GM12878 (cell line): ENCODE data around the gene LST1. TPM values are rescaled to one million over a fixed set of nuclear protein-coding genes. Genes with fewer than 3 reads are reported as not detected.

Experiments used
- ATAC-seq: fragments of 200-7000 bp; cut with Tn5 transposase; 3 replicates; pipeline ENCODE4 v1.9.1; 2020; ENCODE audit warnings: mild to moderate bottlenecking, moderate library complexity
- BruUV-seq: library from RNA; stranded (reverse); fragments of 400-500 nt; replicated peaks from 2 replicates; lab custom pipeline; 2021; lab: Mats Ljungman, UMichigan
- CTCF ChIA-PET: fragments of 300-600 bp; sonication (Branson Sonifier 250); formaldehyde crosslinking; extraction: SDS; loops from one replicate; lab custom pipeline; 2021; ENCODE audit warnings: inconsistent platforms; lab: Yijun Ruan, JAX
- POLR2A ChIA-PET: fragments of 350-600 bp; formaldehyde crosslinking; extraction: SDS; loops from one replicate; lab custom pipeline; 2021; ENCODE audit warnings: inconsistent platforms; lab: Charles Lee
- RAD21 ChIA-PET: fragments of 300-600 bp; sonication (Branson Sonifier 250); formaldehyde crosslinking; loops from one replicate; lab custom pipeline; 2023; ENCODE audit warnings: antibody characterized with exemption; ENCODE audit not compliant: unreplicated experiment; lab: Charles Lee
- SMC1A ChIA-PET: fragments of 300-600 bp; sonication (Branson Sonifier 250); formaldehyde crosslinking; loops from one replicate; lab custom pipeline; 2023; ENCODE audit not compliant: unreplicated experiment, uncharacterized antibody; lab: Charles Lee
- DNase-seq: peaks from one replicate; pipeline ENCODE4 v3.0.0-alpha.2; 2011; ENCODE audit warnings: low read depth, low spot score
- FAIRE-seq: peaks from 3 replicates; lab custom pipeline; 2011; peaks lifted over from hg19 to GRCh38; lab: Jason Lieb, UNC
- H2AFZ ChIP-seq: 2 replicates; pipeline ENCODE4 v1.6.0; 2011; ENCODE audit warnings: low read depth, low read length, control low read depth; ENCODE audit not compliant: control insufficient read depth
- H3K27ac ChIP-seq: 2 replicates; pipeline ENCODE4 v1.5.1; 2011; ENCODE audit warnings: control low read depth; ENCODE audit not compliant: control insufficient read depth, insufficient read depth
- H3K27me3 ChIP-seq, 2 experiments: replicated peaks in 1 of 2; 2 replicates each; pipeline versions ENCODE4 v1.6.0 to v1.6.1; 2011; ENCODE audit warnings: low read length in 1 of 2; ENCODE audit not compliant: control insufficient read depth in 2 of 2, insufficient read depth in 2 of 2
- H3K36me3 ChIP-seq, 2 experiments: 2 replicates each; pipeline ENCODE4 v1.5.1; 2011; ENCODE audit warnings: low read length in 1 of 2; ENCODE audit not compliant: control insufficient read depth in 2 of 2, insufficient read depth in 2 of 2
- H3K4me1 ChIP-seq: 2 replicates; pipeline ENCODE4 v1.6.1; 2011; ENCODE audit warnings: mild to moderate bottlenecking, low read length, moderate library complexity, mixed read lengths; ENCODE audit not compliant: control insufficient read depth, insufficient read depth
- H3K4me2 ChIP-seq: 2 replicates; pipeline ENCODE4 v1.6.0; 2011; ENCODE audit warnings: control low read depth; ENCODE audit not compliant: control insufficient read depth, insufficient read depth
- H3K4me3 ChIP-seq: fragments of 200-600 bp; sonication (generic); 2 replicates; pipeline ENCODE4 v1.5.1; 2016
- H3K79me2 ChIP-seq: 2 replicates; pipeline ENCODE4 v1.6.0; 2011; ENCODE audit warnings: low read length; ENCODE audit not compliant: control insufficient read depth, insufficient read depth
- H3K9ac ChIP-seq: 2 replicates; pipeline ENCODE4 v1.8.0; 2011; ENCODE audit warnings: low read length, control low read depth, mixed read lengths; ENCODE audit not compliant: control insufficient read depth, insufficient read depth
- H3K9me3 ChIP-seq: replicated peaks from 3 replicates; pipeline ENCODE4 v1.5.1; 2011; ENCODE audit warnings: mild to moderate bottlenecking, low read length; ENCODE audit not compliant: control insufficient read depth, insufficient read depth
- H4K20me1 ChIP-seq: 2 replicates; pipeline ENCODE4 v1.6.0; 2011; ENCODE audit not compliant: control insufficient read depth, insufficient read depth
- CBX5 ChIP-seq: sonication (generic); IDR thresholded peaks from 2 replicates; pipeline ENCODE4 v1.6.1; 2016; ENCODE audit warnings: low read depth, moderate library complexity, mild to moderate bottlenecking, inconsistent platforms
- ESRRA ChIP-seq: IDR thresholded peaks from 2 replicates; pipeline ENCODE4 v1.6.1; 2012; ENCODE audit warnings: mild to moderate bottlenecking, low read length, improper control_type of control experiment
- HDAC6 ChIP-seq: fragments of 200-600 bp; sonication (generic); IDR thresholded peaks from one replicate; pipeline ENCODE4 v1.8.0; 2017; ENCODE audit warnings: antibody characterized with exemption; ENCODE audit not compliant: unreplicated experiment
- KAT2A ChIP-seq: conservative IDR thresholded peaks from 2 replicates; pipeline ENCODE4 v1.6.1; 2011; ENCODE audit warnings: low read depth, low read length; ENCODE audit not compliant: control insufficient read depth
- NFIC ChIP-seq: IDR thresholded peaks from 2 replicates; pipeline ENCODE4 v1.6.1; 2012; ENCODE audit warnings: low read depth, mild to moderate bottlenecking, inconsistent platforms, low read length, moderate library complexity
- NR2C1 ChIP-seq: fragments of 450-650 bp; IDR thresholded peaks from 2 replicates; pipeline ENCODE4 v1.6.1; 2017; ENCODE audit warnings: antibody characterized with exemption, mild to moderate bottlenecking, moderate library complexity
- PML ChIP-seq: IDR thresholded peaks from 2 replicates; pipeline ENCODE4 v1.6.1; 2012; ENCODE audit warnings: low read length, inconsistent platforms
- RB1 ChIP-seq: fragments of 450-650 bp; formaldehyde crosslinking; IDR thresholded peaks from 2 replicates; pipeline ENCODE4 v1.6.1; 2017; ENCODE audit warnings: mild to moderate bottlenecking, borderline replicate concordance
- RELA ChIP-seq: fragments of 450-650 bp; IDR thresholded peaks from 2 replicates; pipeline ENCODE4 v1.8.0; 2014; ENCODE audit warnings: borderline replicate concordance; ENCODE audit not compliant: partially characterized antibody
- RUNX3 ChIP-seq: IDR thresholded peaks from 2 replicates; pipeline ENCODE4 v1.6.1; 2012; ENCODE audit warnings: low read length, inconsistent platforms
- SIN3A ChIP-seq: IDR thresholded peaks from 2 replicates; pipeline ENCODE4 v1.6.1; 2012; ENCODE audit warnings: low read depth, low read length, improper control_type of control experiment
- SRF ChIP-seq, 2 experiments: IDR thresholded peaks; 2 replicates each; pipeline ENCODE4 v1.6.1; 2011; ENCODE audit warnings: low read depth in 2 of 2, low read length in 2 of 2, mild to moderate bottlenecking in 1 of 2, moderate library complexity in 1 of 2
- ZNF24 ChIP-seq: fragments of 450-650 bp; IDR thresholded peaks from 2 replicates; pipeline ENCODE4 v1.6.1; 2017; ENCODE audit warnings: antibody characterized with exemption, mild to moderate bottlenecking
- WGBS: methylation state at CpG from one replicate; pipeline ENCODE4 v1.1.6; 2016; ENCODE audit warnings: low lambda C conversion rate; ENCODE audit not compliant: insufficient replicate concordance, insufficient coverage; ENCODE audit errors: missing lambda C conversion rate; 5-methylcytosine and 5-hydroxymethylcytosine counted together
- in situ Hi-C: fragments of 300-500 bp; cut with MboI; formaldehyde crosslinking; loops from 9 replicates; pipeline ENCODE4 v1.14.3; 2018; ENCODE audit warnings: mixed read lengths
- intact Hi-C: fragments of 100-400 bp; cut with micrococcal nuclease; formaldehyde crosslinking; loops from one replicate; pipeline ENCODE4 v1.14.2; 2022; ENCODE audit not compliant: unreplicated experiment
- polyA plus RNA-seq, 11 experiments: library from polyadenylated mRNA; depleted of rRNA in 4 of 11; unstranded in 6 of 11; stranded (reverse) in 5 of 11; fragments of >200 nt; fragmentation: Nextera tagmentation in 4 of 11; fragmentation: Illumina TruSeq in 1 of 11; extraction: Ambion mirVana in 4 of 11; extraction: Trizol in 1 of 11; gene quantifications; 1 replicate in 1 of 11; 2 replicates in 10 of 11; pipeline versions ENCODE4 v1.2.1 to v1.2.3, GENCODE V29; 2011 to 2016; ENCODE audit warnings: inconsistent platforms in 2 of 11, missing spikeins in 2 of 11, low read depth in 1 of 11
- total RNA-seq, 4 experiments: library from RNA; depleted of rRNA in 3 of 4; stranded (reverse); fragments of >200 nt in 3 of 4; fragmentation: Illumina TruSeq in 1 of 4; extraction: Trizol in 1 of 4; gene quantifications; 2 replicates each; pipeline versions ENCODE4 v1.2.1 to v1.2.3, GENCODE V29; 2013 to 2021
- TF ChIP-seq, protein P1 (sequence below): IDR thresholded peaks from 2 replicates; pipeline ENCODE4 v1.6.1; 2012; ENCODE audit warnings: improper control_type of control experiment, low read depth, low read length; ENCODE audit not compliant: insufficient replicate concordance
- TF ChIP-seq, protein P2 (sequence below): fragments of 450-650 bp; IDR thresholded peaks from 2 replicates; pipeline ENCODE4 v1.6.1; 2016; ENCODE audit warnings: mild to moderate bottlenecking

LST1 gene
- total and polyA plus RNA-seq, 10 of the 15 experiments (the other 5 are each of a cell fraction or from before 2014, with no cell fraction given): 4.1 to 35.5 (median 16.4) TPM

DNA sequence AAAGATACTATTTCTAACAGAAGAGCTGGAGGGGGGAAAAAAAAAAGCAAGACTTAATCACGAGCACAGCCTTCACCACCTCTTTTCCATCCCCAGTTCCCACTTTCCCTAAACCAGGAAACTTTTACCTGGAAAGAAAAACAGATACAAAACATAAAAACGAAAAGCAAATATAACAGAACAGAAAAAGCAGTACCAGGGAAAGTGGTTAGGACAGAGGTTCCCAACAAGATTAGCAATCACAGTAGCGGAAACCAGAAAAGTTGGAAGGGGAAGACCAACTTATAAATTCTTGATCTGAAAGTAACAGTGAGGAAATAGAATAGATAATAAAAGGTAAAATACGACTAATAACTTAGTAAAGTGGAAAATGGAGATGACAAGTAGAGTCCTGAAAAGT is 45.4 kb upstream of the LST1 start:
- Histone ChIP-seq H3K36me3 (peaks cover 21 to 33% of the 10 kb centered on the region in 2 experiments), H2AFZ (no peak overlapping the region), H3K79me2 (peaks cover 74% of the 10 kb centered on the region), H3K4me3 (peak overlapping the region; percentile 94), H3K4me1 (no peaks in the 10 kb centered on the region), H3K27me3 (no peaks in the 10 kb centered on the region), H3K4me2 (peak overlapping the region; percentile 85), H4K20me1 (peaks cover 9% of the 10 kb centered on the region), H3K27ac (peak overlapping the region; percentile 97), H3K9ac (peak overlapping the region; percentile 99), H3K9me3 (no peaks in the 10 kb centered on the region)
- BruUV-seq: no TSS peak
- CTCF ChIA-PET: interaction anchor here (0.9 to 34.8 kb wide), 5 partner anchors 9 to 289 kb away, joined by 3 to 2098 read pairs (median 16); partner anchors contain the start of genes LST1, LTB, MICB and NCR3
- POLR2A ChIA-PET: interaction anchor here (0.9 to 4.8 kb wide), 11 partner anchors 8 to 162 kb away, joined by 3 to 56 read pairs (median 6); partner anchors contain the start of genes ABHD16A, BAG6, C6orf47 and LTB
- no peak for TF ChIP-seq HDAC6
- no peak for TF ChIP-seq SRF (IDR thresholded peaks at IDR 0.05; ENCODE audit: low read depth in 2 of 2, low read length in 2 of 2)
- TF ChIP-seq PML: no peak
- TF ChIP-seq RB1: no peak
- TF ChIP-seq SIN3A: no peak
- no peak for TF ChIP-seq NFIC
- TF ChIP-seq ZNF24: no peak
- no peak for TF ChIP-seq CBX5
- TF ChIP-seq ESRRA: no peak
- no peak for TF ChIP-seq RELA
- TF ChIP-seq NR2C1: no peak
- no peak for TF ChIP-seq KAT2A
- TF ChIP-seq, protein P1, sequence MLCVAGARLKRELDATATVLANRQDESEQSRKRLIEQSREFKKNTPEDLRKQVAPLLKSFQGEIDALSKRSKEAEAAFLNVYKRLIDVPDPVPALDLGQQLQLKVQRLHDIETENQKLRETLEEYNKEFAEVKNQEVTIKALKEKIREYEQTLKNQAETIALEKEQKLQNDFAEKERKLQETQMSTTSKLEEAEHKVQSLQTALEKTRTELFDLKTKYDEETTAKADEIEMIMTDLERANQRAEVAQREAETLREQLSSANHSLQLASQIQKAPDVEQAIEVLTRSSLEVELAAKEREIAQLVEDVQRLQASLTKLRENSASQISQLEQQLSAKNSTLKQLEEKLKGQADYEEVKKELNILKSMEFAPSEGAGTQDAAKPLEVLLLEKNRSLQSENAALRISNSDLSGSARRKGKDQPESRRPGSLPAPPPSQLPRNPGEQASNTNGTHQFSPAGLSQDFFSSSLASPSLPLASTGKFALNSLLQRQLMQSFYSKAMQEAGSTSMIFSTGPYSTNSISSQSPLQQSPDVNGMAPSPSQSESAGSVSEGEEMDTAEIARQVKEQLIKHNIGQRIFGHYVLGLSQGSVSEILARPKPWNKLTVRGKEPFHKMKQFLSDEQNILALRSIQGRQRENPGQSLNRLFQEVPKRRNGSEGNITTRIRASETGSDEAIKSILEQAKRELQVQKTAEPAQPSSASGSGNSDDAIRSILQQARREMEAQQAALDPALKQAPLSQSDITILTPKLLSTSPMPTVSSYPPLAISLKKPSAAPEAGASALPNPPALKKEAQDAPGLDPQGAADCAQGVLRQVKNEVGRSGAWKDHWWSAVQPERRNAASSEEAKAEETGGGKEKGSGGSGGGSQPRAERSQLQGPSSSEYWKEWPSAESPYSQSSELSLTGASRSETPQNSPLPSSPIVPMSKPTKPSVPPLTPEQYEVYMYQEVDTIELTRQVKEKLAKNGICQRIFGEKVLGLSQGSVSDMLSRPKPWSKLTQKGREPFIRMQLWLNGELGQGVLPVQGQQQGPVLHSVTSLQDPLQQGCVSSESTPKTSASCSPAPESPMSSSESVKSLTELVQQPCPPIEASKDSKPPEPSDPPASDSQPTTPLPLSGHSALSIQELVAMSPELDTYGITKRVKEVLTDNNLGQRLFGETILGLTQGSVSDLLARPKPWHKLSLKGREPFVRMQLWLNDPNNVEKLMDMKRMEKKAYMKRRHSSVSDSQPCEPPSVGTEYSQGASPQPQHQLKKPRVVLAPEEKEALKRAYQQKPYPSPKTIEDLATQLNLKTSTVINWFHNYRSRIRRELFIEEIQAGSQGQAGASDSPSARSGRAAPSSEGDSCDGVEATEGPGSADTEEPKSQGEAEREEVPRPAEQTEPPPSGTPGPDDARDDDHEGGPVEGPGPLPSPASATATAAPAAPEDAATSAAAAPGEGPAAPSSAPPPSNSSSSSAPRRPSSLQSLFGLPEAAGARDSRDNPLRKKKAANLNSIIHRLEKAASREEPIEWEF: no peak
- TF ChIP-seq, protein P2, sequence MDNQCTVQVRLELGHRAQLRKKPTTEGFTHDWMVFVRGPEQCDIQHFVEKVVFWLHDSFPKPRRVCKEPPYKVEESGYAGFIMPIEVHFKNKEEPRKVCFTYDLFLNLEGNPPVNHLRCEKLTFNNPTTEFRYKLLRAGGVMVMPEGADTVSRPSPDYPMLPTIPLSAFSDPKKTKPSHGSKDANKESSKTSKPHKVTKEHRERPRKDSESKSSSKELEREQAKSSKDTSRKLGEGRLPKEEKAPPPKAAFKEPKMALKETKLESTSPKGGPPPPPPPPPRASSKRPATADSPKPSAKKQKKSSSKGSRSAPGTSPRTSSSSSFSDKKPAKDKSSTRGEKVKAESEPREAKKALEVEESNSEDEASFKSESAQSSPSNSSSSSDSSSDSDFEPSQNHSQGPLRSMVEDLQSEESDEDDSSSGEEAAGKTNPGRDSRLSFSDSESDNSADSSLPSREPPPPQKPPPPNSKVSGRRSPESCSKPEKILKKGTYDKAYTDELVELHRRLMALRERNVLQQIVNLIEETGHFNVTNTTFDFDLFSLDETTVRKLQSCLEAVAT: no peak
- TF ChIP-seq RUNX3: no peak
- intact Hi-C loops: loop anchor here (1.0 to 10.0 kb wide), 2 partner anchors 47 to 364 kb away; partner anchors contain the start of gene ZBTB12
- in situ Hi-C loops: loop anchor here (5.0 to 10.0 kb wide), 2 partner anchors 48 to 294 kb away; no protein-coding TSS in a partner anchor
- ATAC-seq: no peak
- FAIRE-seq: no peak
- SMC1A ChIA-PET: interaction anchor here (0.8 to 34.7 kb wide), 11 partner anchors 10 to 291 kb away, joined by 3 to 1989 read pairs (median 4); partner anchors contain the start of genes LST1, LTA, LTB and MCCD1
- WGBS: 0% methylated on average over 4 of the region's 4 CpGs
- RAD21 ChIA-PET: interaction anchor here (1.0 to 16.9 kb wide), 12 partner anchors 9 to 322 kb away, joined by 3 to 668 read pairs (median 5); partner anchors contain the start of genes ABHD16A, HSPA1B, LTB and MICB
- no peak for DNase-seq
